Measurements from ENCODE around the gene LARP4B.

DNA sequence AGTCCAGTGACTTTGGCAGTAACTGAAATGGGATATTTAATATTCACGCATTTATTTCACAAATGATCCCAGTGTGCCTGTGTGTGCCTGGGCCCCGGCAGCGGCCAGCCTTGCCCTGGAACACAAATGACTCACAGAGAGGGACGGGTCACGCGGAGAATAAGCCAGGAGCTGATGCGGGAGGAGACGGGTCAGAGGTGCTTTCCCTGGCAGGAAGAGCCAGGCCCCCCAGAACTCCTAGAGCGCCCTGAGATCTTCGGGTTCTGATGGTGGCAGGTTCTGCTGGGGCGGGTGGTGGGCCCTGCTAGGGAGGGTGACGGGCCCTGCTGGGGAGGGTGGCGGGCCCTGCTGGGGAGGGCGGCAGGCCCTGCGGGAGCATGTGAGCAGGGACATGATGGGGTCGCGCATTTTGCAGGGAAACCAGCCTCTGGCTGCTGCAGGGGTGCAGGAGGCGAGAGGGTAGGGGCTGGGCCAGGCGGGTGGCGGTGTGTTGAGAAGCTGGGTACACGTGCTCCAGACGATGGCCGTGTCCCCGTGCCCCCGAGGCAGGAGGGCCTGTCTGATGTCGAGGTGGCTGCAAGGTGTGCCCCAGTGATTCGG, 157.8 kb downstream of the LARP4B start:
- TF ChIP-seq, protein P1, sequence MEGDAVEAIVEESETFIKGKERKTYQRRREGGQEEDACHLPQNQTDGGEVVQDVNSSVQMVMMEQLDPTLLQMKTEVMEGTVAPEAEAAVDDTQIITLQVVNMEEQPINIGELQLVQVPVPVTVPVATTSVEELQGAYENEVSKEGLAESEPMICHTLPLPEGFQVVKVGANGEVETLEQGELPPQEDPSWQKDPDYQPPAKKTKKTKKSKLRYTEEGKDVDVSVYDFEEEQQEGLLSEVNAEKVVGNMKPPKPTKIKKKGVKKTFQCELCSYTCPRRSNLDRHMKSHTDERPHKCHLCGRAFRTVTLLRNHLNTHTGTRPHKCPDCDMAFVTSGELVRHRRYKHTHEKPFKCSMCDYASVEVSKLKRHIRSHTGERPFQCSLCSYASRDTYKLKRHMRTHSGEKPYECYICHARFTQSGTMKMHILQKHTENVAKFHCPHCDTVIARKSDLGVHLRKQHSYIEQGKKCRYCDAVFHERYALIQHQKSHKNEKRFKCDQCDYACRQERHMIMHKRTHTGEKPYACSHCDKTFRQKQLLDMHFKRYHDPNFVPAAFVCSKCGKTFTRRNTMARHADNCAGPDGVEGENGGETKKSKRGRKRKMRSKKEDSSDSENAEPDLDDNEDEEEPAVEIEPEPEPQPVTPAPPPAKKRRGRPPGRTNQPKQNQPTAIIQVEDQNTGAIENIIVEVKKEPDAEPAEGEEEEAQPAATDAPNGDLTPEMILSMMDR (optimal IDR thresholded peaks at IDR 0.05 in 1 of 3, IDR thresholded peaks at IDR 0.05 in 1 of 3, conservative IDR thresholded peaks at IDR 0.05 in 1 of 3; ENCODE audit: extremely low read depth in 1 of 3, insufficient read depth in 2 of 3, low read length in 3 of 3), result no peak
- TF ChIP-seq EZH2 (IDR thresholded peaks at IDR 0.05; ENCODE audit: low read length), result no peak
